ENCODE measurements around the gene GABRE. TPM values are rescaled to one million over a fixed set of nuclear protein-coding genes. Genes with fewer than 3 reads are reported as not detected.

GABRE gene
- total RNA-seq, 1 donor from 2014 or later = 1.0 TPM

DNA sequence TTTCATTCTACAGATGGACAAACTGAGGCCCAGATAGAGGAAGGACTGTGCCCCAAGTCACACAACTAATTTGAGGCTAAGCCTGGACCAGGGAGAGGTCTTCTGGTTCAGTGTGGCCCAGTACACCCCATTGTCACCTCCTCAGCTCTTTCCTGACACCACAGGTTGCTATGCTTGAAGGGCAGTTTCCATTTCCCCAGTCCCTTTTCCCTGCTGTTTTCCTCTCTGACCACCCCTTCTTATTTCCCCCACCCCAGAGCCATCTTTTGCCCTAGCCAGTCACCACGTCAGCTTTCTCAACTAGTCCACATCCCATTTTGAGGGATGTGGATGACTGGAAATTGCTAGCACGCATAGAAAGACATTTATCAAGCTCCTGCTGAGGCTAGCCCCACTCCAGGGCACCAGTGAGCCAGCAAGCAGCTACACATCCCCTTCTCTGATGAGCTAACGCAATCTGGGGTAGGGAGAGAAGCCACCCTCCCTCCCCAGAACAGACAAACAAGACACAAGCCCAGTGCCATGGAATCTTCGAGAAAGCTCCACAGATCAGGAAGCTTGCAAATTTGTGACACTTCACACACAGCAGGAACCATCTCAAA lies 1.3 kb downstream of the GABRE start:
- no peaks in the 10 kb centered on the region for H3K27me3 Mint-ChIP-seq (ENCODE audit: low read depth)
- peaks cover 18% of the 10 kb centered on the region for H3K9me3 Mint-ChIP-seq (ENCODE audit: low read depth)
- H3K36me3 Mint-ChIP-seq (ENCODE audit: low read depth) = no peaks in the 10 kb centered on the region
- H3K27ac Mint-ChIP-seq (ENCODE audit: unreplicated experiment) = no peak overlapping the region
- TF ChIP-seq, protein P1, sequence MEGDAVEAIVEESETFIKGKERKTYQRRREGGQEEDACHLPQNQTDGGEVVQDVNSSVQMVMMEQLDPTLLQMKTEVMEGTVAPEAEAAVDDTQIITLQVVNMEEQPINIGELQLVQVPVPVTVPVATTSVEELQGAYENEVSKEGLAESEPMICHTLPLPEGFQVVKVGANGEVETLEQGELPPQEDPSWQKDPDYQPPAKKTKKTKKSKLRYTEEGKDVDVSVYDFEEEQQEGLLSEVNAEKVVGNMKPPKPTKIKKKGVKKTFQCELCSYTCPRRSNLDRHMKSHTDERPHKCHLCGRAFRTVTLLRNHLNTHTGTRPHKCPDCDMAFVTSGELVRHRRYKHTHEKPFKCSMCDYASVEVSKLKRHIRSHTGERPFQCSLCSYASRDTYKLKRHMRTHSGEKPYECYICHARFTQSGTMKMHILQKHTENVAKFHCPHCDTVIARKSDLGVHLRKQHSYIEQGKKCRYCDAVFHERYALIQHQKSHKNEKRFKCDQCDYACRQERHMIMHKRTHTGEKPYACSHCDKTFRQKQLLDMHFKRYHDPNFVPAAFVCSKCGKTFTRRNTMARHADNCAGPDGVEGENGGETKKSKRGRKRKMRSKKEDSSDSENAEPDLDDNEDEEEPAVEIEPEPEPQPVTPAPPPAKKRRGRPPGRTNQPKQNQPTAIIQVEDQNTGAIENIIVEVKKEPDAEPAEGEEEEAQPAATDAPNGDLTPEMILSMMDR (IDR thresholded peaks at IDR 0.05) = no peak
- peaks cover 7% of the 10 kb centered on the region for H3K4me1 Mint-ChIP-seq (ENCODE audit: low read depth)
- no peak overlapping the region for H3K4me3 Mint-ChIP-seq (ENCODE audit: unreplicated experiment)
- DNase-seq (ENCODE audit: low spot score) = no peak

DNA sequence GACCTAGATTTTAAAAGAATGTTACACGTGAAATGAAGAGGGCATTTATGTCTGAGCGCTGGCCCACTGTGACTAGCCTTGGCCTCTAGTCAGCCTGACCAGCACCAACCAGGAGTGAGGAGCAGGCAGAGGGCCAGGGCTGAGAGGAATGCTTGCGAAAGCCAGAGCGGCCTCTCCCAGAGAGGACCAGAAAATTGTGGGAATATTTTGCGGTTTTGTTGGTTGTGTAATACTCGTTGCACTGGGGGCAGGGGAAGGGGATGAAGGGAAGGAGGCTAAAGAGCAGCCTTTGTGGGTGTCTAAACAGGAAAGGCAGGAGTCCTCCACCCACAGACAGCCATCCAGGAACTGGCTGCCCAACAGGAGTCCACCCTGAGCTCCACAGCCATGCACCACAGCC lies 3.8 kb downstream of the GABRE start:
- Mint-ChIP-seq H3K4me1 (ENCODE audit: low read depth) (peaks cover 7% of the 10 kb centered on the region), H3K4me3 (ENCODE audit: unreplicated experiment) (no peak overlapping the region), H3K36me3 (ENCODE audit: low read depth) (no peaks in the 10 kb centered on the region), H3K9me3 (ENCODE audit: low read depth) (peaks cover 21% of the 10 kb centered on the region), H3K27me3 (ENCODE audit: low read depth) (no peaks in the 10 kb centered on the region), H3K27ac (ENCODE audit: unreplicated experiment) (no peak overlapping the region)
- no peak for DNase-seq (ENCODE audit: low spot score)
- TF ChIP-seq, protein P1 (IDR thresholded peaks at IDR 0.05) = no peak

DNA sequence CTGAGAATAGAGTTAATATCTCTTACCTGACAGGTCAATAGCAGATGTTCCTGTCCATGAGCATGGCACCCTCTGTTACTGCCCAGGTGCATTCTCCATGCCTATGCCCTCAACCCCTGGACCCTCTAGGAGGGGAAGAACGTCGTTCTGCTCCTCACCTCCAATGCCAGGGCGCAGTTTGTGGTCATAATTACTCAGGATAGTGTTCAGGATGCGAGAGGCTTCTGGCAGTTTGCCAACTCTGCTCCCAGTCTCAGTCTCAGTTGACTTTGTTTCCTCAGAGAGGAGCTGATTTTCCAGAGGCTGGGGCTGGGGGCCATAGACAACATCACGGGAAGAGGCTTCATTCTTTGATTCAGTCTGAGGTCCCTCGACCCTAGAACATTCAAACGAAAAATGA lies 4.4 kb downstream of the GABRE start:
- no peak for DNase-seq (ENCODE audit: low spot score)
- Mint-ChIP-seq H3K9me3 (ENCODE audit: low read depth) (peaks cover 20% of the 10 kb centered on the region), H3K4me3 (ENCODE audit: unreplicated experiment) (no peak overlapping the region), H3K27me3 (ENCODE audit: low read depth) (no peaks in the 10 kb centered on the region), H3K36me3 (ENCODE audit: low read depth) (no peaks in the 10 kb centered on the region), H3K27ac (ENCODE audit: unreplicated experiment) (no peak overlapping the region), H3K4me1 (ENCODE audit: low read depth) (peaks cover 7% of the 10 kb centered on the region)
- TF ChIP-seq, protein P1 (IDR thresholded peaks at IDR 0.05) = no peak

DNA sequence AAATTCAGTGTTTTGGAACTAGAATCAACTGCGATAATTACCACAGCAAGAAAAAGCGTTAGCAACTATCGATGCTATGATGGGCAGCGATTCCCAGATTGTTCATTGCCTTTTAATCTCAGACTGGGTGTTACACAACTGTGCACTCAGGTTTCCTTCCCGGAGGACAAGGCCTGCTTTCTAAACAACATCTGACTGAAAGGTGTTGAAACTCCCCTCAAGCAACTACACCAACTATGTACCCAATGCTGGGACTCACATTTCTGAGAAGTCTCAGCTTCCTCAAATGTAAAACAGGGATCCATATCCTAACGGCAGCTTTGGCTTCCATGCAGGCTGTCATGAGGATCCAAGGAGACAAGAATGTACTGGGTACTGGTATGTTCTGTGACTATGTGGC lies 8.2 kb downstream of the GABRE start:
- H3K36me3 Mint-ChIP-seq (ENCODE audit: low read depth) = no peaks in the 10 kb centered on the region

DNA sequence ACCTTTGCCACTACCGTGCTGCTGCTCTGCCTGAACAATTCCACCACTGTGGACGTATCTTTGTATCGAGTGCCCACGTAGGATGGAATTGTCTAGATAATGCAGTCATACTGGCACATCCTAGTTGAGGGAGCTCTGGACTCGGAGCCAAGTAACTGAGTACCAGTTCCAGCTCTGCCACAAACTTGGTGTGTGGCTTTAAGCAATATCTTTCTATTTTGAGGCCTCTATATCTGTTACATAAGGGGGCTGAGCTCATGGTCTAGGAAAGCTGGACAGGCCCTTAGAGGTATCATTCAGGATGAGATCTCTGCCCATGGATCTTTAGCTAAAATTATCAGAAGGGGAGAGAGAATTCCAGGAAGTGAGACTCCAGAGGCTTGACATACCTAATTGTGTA lies 12.4 kb downstream of the GABRE start:
- Mint-ChIP-seq H3K4me3 (ENCODE audit: unreplicated experiment) (no peak overlapping the region), H3K9me3 (ENCODE audit: low read depth) (peaks cover 53% of the 10 kb centered on the region), H3K27me3 (ENCODE audit: low read depth) (no peaks in the 10 kb centered on the region), H3K27ac (ENCODE audit: unreplicated experiment) (no peak overlapping the region), H3K4me1 (ENCODE audit: low read depth) (no peaks in the 10 kb centered on the region), H3K36me3 (ENCODE audit: low read depth) (no peaks in the 10 kb centered on the region)
- TF ChIP-seq, protein P1 (IDR thresholded peaks at IDR 0.05) = no peak
- DNase-seq (ENCODE audit: low spot score) = no peak

More for the DNA sequence above, 8.2 kb downstream of the GABRE start:
- Mint-ChIP-seq H3K27me3 (ENCODE audit: low read depth) (no peaks in the 10 kb centered on the region), H3K9me3 (ENCODE audit: low read depth) (peaks cover 43% of the 10 kb centered on the region), H3K4me1 (ENCODE audit: low read depth) (no peaks in the 10 kb centered on the region), H3K27ac (ENCODE audit: unreplicated experiment) (no peak overlapping the region), H3K4me3 (ENCODE audit: unreplicated experiment) (no peak overlapping the region)
- DNase-seq (ENCODE audit: low spot score) = no peak
- TF ChIP-seq, protein P1 (IDR thresholded peaks at IDR 0.05) = no peak
